Measurements from ENCODE around the gene ADRB2. TPM values are rescaled to one million over a fixed set of nuclear protein-coding genes. Genes with fewer than 3 reads are reported as not detected.
A peak's percentile ranks its signal among the peaks of the same experiment; 100 is the strongest.

The ADRB2 gene
- total and polyA plus RNA-seq, 11 donors, result 1.8 to 8.3 (median 5.2) TPM

DNA sequence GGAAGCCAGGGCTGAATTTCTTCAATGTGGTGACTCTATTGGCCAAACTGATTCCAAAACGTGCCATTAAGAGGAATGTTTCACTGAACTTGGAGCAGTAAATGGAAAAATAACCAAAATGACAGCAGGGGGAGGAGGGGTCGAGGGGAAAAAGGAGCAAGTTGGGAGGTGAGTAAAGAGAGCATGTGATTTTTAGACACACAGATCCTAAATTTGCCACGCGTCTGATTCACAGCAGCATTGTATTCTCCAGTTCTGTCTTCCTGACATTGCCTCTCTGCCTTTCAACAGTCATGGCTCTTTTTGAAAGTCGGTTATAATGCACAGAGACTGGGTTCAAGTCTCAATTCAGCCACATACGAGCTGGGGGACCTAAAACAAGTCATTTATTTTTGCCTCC is 22.0 kb upstream of the ADRB2 start:
- TF ChIP-seq POLR2A (IDR thresholded peaks at IDR 0.05), result no peak
- TF ChIP-seq, protein P1, sequence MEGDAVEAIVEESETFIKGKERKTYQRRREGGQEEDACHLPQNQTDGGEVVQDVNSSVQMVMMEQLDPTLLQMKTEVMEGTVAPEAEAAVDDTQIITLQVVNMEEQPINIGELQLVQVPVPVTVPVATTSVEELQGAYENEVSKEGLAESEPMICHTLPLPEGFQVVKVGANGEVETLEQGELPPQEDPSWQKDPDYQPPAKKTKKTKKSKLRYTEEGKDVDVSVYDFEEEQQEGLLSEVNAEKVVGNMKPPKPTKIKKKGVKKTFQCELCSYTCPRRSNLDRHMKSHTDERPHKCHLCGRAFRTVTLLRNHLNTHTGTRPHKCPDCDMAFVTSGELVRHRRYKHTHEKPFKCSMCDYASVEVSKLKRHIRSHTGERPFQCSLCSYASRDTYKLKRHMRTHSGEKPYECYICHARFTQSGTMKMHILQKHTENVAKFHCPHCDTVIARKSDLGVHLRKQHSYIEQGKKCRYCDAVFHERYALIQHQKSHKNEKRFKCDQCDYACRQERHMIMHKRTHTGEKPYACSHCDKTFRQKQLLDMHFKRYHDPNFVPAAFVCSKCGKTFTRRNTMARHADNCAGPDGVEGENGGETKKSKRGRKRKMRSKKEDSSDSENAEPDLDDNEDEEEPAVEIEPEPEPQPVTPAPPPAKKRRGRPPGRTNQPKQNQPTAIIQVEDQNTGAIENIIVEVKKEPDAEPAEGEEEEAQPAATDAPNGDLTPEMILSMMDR (IDR thresholded peaks at IDR 0.05), result no peak
- H3K36me3 ChIP-seq, result no peaks in the 10 kb centered on the region
- no peaks in the 10 kb centered on the region for H3K27me3 ChIP-seq
- ATAC-seq (no peak), DNase-seq (no peak)
- no peak overlapping the region for H3K4me3 ChIP-seq
- 76 to 82% (median 81%) methylated on average over 6 of the region's 6 CpGs for WGBS, 4 donors
- H3K27ac ChIP-seq, result peak overlapping the region in 3 of 12 donors; percentile 58 to 82 (median 78)
- peaks cover 0 to 57% (median 20%) of the 10 kb centered on the region in 12 donors for H3K4me1 ChIP-seq
- intact Hi-C loops (cut with DNase I), result no loop called here
- no peaks in the 10 kb centered on the region for H3K9me3 ChIP-seq

- 35 to 46% (median 41%) methylated on average over 7 of the region's 7 CpGs for WGBS, 4 donors
- no peaks in the 10 kb centered on the region for H3K36me3 ChIP-seq
- intact Hi-C loops (cut with DNase I), result loop anchor here in 2 of 10 donors (1.0 to 5.0 kb wide), 3 partner anchors 21 to 63 kb away; partner anchors contain the start of gene ADRB2 (in 1 of the 2)
- H3K4me3 ChIP-seq, result no peak overlapping the region
- no peaks in the 10 kb centered on the region for H3K9me3 ChIP-seq
- peak in 1 of 2 donors; percentile 23 for TF ChIP-seq POLR2A (IDR thresholded peaks at IDR 0.05)
- TF ChIP-seq, protein P1 (IDR thresholded peaks at IDR 0.05), result no peak
- peak overlapping the region; percentile 32 to 83 (median 68) for H3K27ac ChIP-seq
- peaks cover 0 to 66% (median 20%) of the 10 kb centered on the region in 12 donors for H3K4me1 ChIP-seq
- DNase-seq (peak in 4 of 5 donors; percentile 44 to 81 (median 62)), ATAC-seq (peak; percentile 94 to 97 (median 96))
- H3K27me3 ChIP-seq, result no peaks in the 10 kb centered on the region
Observed at GRCh38 chr5:148805326-148806290, 20.8 kb upstream of the ADRB2 start.

DNA sequence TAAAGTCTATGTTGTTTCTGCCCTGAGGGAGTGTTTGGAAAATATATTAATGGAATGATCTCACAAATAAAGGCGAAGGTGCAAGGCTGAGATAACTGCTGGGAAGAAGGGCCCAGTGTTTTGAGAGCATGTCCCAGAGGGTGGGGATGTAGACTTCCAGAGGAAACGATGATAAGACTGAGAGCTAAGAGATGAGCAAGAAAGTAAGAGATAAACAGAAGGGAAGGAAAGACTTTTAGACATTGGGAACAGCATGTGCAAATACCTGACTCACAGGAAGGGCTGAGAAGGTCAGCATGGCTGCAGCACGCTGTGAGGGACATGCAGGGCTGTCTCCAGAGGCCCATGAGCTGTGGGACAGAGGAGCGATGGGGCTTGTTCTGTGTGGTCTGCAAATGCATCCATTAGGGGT is 19.9 kb upstream of the ADRB2 start:
- Histone ChIP-seq H3K27me3 (no peaks in the 10 kb centered on the region), H3K4me3 (no peak overlapping the region), H3K27ac (peak overlapping the region in 10 of 12 donors; percentile 18 to 83 (median 62)), H3K9me3 (no peaks in the 10 kb centered on the region), H3K36me3 (no peaks in the 10 kb centered on the region), H3K4me1 (peaks cover 0 to 74% (median 20%) of the 10 kb centered on the region in 12 donors)
- ATAC-seq, result peak in 3 of 4 donors; percentile 7 to 32 (median 21)
- intact Hi-C loops (cut with DNase I), result loop anchor here in 2 of 10 donors (5.0 kb wide), 2 partner anchors 59 to 64 kb away; no protein-coding TSS in a partner anchor
- no peak for DNase-seq
- TF ChIP-seq, protein P1 (IDR thresholded peaks at IDR 0.05), result no peak
- TF ChIP-seq POLR2A (IDR thresholded peaks at IDR 0.05), result no peak
- WGBS, 4 donors, result 57 to 67% (median 61%) methylated on average over 4 of the region's 4 CpGs

DNA sequence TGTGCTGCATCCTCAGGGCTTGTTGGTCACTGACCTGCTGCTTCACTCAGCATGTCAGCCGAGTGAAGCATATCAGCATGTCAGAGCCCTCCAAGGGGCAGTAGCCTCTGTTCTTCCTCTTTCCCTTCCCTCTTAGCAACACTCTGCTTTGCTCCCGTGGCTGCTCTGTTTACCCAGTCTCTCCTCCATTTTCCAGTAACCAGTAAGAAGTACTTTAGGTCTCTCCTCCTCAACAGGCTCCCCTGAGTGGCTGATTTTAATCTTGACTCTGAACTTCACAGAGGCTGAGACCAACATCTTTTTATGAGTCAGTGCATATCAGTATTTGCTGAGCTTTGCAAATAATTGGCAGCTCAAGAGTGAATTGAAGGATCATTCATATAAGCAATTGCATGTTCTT is 18.6 kb upstream of the ADRB2 start:
- Histone ChIP-seq H3K4me1 (peaks cover 0 to 82% (median 20%) of the 10 kb centered on the region in 12 donors), H3K36me3 (no peaks in the 10 kb centered on the region), H3K27ac (peak overlapping the region in 2 of 12 donors; percentile 6 to 88), H3K4me3 (no peak overlapping the region), H3K27me3 (no peaks in the 10 kb centered on the region), H3K9me3 (no peaks in the 10 kb centered on the region)
- DNase-seq (peak in 1 of 5 donors; percentile 32), ATAC-seq (peak in 3 of 4 donors; percentile 25 to 31 (median 25))
- WGBS, 4 donors, result 20 to 34% (median 20%) methylated on average over 2 of the region's 2 CpGs
- TF ChIP-seq, protein P1 (IDR thresholded peaks at IDR 0.05), result no peak
- TF ChIP-seq POLR2A (IDR thresholded peaks at IDR 0.05), result no peak
- intact Hi-C loops (cut with DNase I), result loop anchor here in 2 of 10 donors (5.0 kb wide), 2 partner anchors 61 to 66 kb away; no protein-coding TSS in a partner anchor

All from heart left ventricle (tissue), 16 donors.